ENCODE measurements around the gene UQCC2.
A peak's percentile ranks its signal among the peaks of the same experiment; 100 is the strongest.

The UQCC2 gene

GRCh38 chr6:33719326-33719987, 8.0 kb upstream of the UQCC2 start:
- no peak overlapping the region for H2AFZ ChIP-seq (ENCODE audit: low read depth, low read length)

GRCh38 chr6:33718713-33719112, 7.2 kb upstream of the UQCC2 start:
- Histone ChIP-seq H2BK5ac (ENCODE audit: low read depth, low read length, poor library complexity, severe bottlenecking) (no peak overlapping the region), H3K18ac (ENCODE audit: low read depth in 1 of 2, low read length in 2 of 2) (no peak overlapping the region), H3K4me3 (ENCODE audit: insufficient read depth in 1 of 2, low read depth in 1 of 2, low read length in 2 of 2) (no peak overlapping the region), H3K79me1 (replicated peaks; ENCODE audit: low read length, poor library complexity, severe bottlenecking) (no peaks in the 10 kb centered on the region), H3K27ac (ENCODE audit: low read length, poor library complexity, severe bottlenecking) (no peak overlapping the region), H2BK15ac (ENCODE audit: low read depth, poor library complexity, severe bottlenecking) (no peak overlapping the region), H3K27me3 (ENCODE audit: control insufficient read depth in 1 of 2, insufficient read depth in 1 of 2, low read length in 2 of 2) (peaks cover 8 to 45% of the 10 kb centered on the region in 2 experiments), H3K4me1 (ENCODE audit: control insufficient read depth, insufficient read depth, low read depth, low read length) (no peaks in the 10 kb centered on the region), H3K9me3 (ENCODE audit: control insufficient read depth, low read length) (no peaks in the 10 kb centered on the region), H2AFZ (ENCODE audit: low read depth, low read length) (no peak overlapping the region), H3K9ac (ENCODE audit: low read length) (no peak overlapping the region), H3K4me2 (ENCODE audit: low read length, poor library complexity, severe bottlenecking) (no peak overlapping the region), H2AK5ac (ENCODE audit: low read length, severe bottlenecking) (no peak overlapping the region), H2BK12ac (ENCODE audit: low read length in 2 of 2) (no peak overlapping the region), H2BK120ac (ENCODE audit: low read depth, low read length) (no peak overlapping the region), H3K4ac (ENCODE audit: low read depth in 1 of 2, low read length in 2 of 2) (no peak overlapping the region), H3K14ac (ENCODE audit: low read length in 2 of 2) (no peak overlapping the region), H3K23ac (ENCODE audit: low read length in 2 of 2) (no peak overlapping the region), H4K91ac (ENCODE audit: low read length) (no peak overlapping the region), H4K8ac (ENCODE audit: low read length) (no peak overlapping the region), H3K36me3 (ENCODE audit: control insufficient read depth in 1 of 2, insufficient read depth in 2 of 2, low read depth in 1 of 2, low read length in 2 of 2) (peaks cover 0 to 5% of the 10 kb centered on the region in 2 experiments)
- no CpG with 5 or more reads among the region's 2 CpGs for WGBS
- DNase-seq, result no peak

More at GRCh38 chr6:33719326-33719987, 8.0 kb upstream of the UQCC2 start:
- H4K91ac ChIP-seq (ENCODE audit: low read length), result no peak overlapping the region
- no peak overlapping the region for H3K4ac ChIP-seq (ENCODE audit: low read depth in 1 of 2, low read length in 2 of 2)
- no peak overlapping the region for H3K4me2 ChIP-seq (ENCODE audit: low read length, poor library complexity, severe bottlenecking)
- H4K8ac ChIP-seq (ENCODE audit: low read length), result no peak overlapping the region
- H3K9ac ChIP-seq (ENCODE audit: low read length), result no peak overlapping the region
- no peaks in the 10 kb centered on the region for H3K79me1 ChIP-seq (replicated peaks; ENCODE audit: low read length, poor library complexity, severe bottlenecking)
- DNase-seq, result no peak
- peaks cover 8 to 52% of the 10 kb centered on the region in 2 experiments for H3K27me3 ChIP-seq (ENCODE audit: control insufficient read depth in 1 of 2, insufficient read depth in 1 of 2, low read length in 2 of 2)
- no peaks in the 10 kb centered on the region for H3K4me1 ChIP-seq (ENCODE audit: control insufficient read depth, insufficient read depth, low read depth, low read length)
- no peaks in the 10 kb centered on the region for H3K9me3 ChIP-seq (ENCODE audit: control insufficient read depth, low read length)
- no peak overlapping the region for H3K27ac ChIP-seq (ENCODE audit: low read length, poor library complexity, severe bottlenecking)
- H3K36me3 ChIP-seq (ENCODE audit: control insufficient read depth in 1 of 2, insufficient read depth in 2 of 2, low read depth in 1 of 2, low read length in 2 of 2), result peaks cover 0 to 6% of the 10 kb centered on the region in 2 experiments
- H2BK15ac ChIP-seq (ENCODE audit: low read depth, poor library complexity, severe bottlenecking), result no peak overlapping the region
- H3K4me3 ChIP-seq (ENCODE audit: insufficient read depth in 1 of 2, low read depth in 1 of 2, low read length in 2 of 2), result no peak overlapping the region
- no peak overlapping the region for H2BK5ac ChIP-seq (ENCODE audit: low read depth, low read length, poor library complexity, severe bottlenecking)
- no peak overlapping the region for H3K18ac ChIP-seq (ENCODE audit: low read depth in 1 of 2, low read length in 2 of 2)
- H2BK12ac ChIP-seq (ENCODE audit: low read length in 2 of 2), result no peak overlapping the region
- WGBS, result 82% methylated on average over 11 of the region's 11 CpGs
- no peak overlapping the region for H2AK5ac ChIP-seq (ENCODE audit: low read length, severe bottlenecking)
- H3K14ac ChIP-seq (ENCODE audit: low read length in 2 of 2), result no peak overlapping the region
- no peak overlapping the region for H3K23ac ChIP-seq (ENCODE audit: low read length in 2 of 2)
- no peak overlapping the region for H2BK120ac ChIP-seq (ENCODE audit: low read depth, low read length)

- Histone ChIP-seq H3K4ac (ENCODE audit: low read depth in 1 of 2, low read length in 2 of 2) (no peak overlapping the region), H2BK15ac (ENCODE audit: low read depth, poor library complexity, severe bottlenecking) (no peak overlapping the region), H3K36me3 (ENCODE audit: control insufficient read depth in 1 of 2, insufficient read depth in 2 of 2, low read depth in 1 of 2, low read length in 2 of 2) (peaks cover 0 to 3% of the 10 kb centered on the region in 2 experiments), H3K27ac (ENCODE audit: low read length, poor library complexity, severe bottlenecking) (no peak overlapping the region), H3K9me3 (ENCODE audit: control insufficient read depth, low read length) (no peaks in the 10 kb centered on the region), H3K4me1 (ENCODE audit: control insufficient read depth, insufficient read depth, low read depth, low read length) (no peaks in the 10 kb centered on the region), H4K8ac (ENCODE audit: low read length) (no peak overlapping the region), H3K18ac (ENCODE audit: low read depth in 1 of 2, low read length in 2 of 2) (no peak overlapping the region), H2AFZ (ENCODE audit: low read depth, low read length) (no peak overlapping the region), H2BK5ac (ENCODE audit: low read depth, low read length, poor library complexity, severe bottlenecking) (no peak overlapping the region), H2BK120ac (ENCODE audit: low read depth, low read length) (no peak overlapping the region), H3K9ac (ENCODE audit: low read length) (no peak overlapping the region), H2AK5ac (ENCODE audit: low read length, severe bottlenecking) (no peak overlapping the region), H3K27me3 (ENCODE audit: control insufficient read depth in 1 of 2, insufficient read depth in 1 of 2, low read length in 2 of 2) (peaks cover 8 to 38% of the 10 kb centered on the region in 2 experiments), H3K4me3 (ENCODE audit: insufficient read depth in 1 of 2, low read depth in 1 of 2, low read length in 2 of 2) (peak overlapping the region in 1 of 2 experiments; percentile 13), H3K14ac (ENCODE audit: low read length in 2 of 2) (no peak overlapping the region), H3K4me2 (ENCODE audit: low read length, poor library complexity, severe bottlenecking) (no peak overlapping the region), H3K23ac (ENCODE audit: low read length in 2 of 2) (no peak overlapping the region), H3K79me1 (replicated peaks; ENCODE audit: low read length, poor library complexity, severe bottlenecking) (no peaks in the 10 kb centered on the region), H2BK12ac (ENCODE audit: low read length in 2 of 2) (no peak overlapping the region), H4K91ac (ENCODE audit: low read length) (no peak overlapping the region)
- WGBS, result 86% methylated on average over 3 of the region's 6 CpGs
- no peak for DNase-seq
These were observed 6.5 kb upstream of the UQCC2 start for GRCh38 chr6:33717934-33718455.

GRCh38 chr6:33716890-33717632, 5.6 kb upstream of the UQCC2 start:
- Histone ChIP-seq H3K27me3 (ENCODE audit: control insufficient read depth in 1 of 2, insufficient read depth in 1 of 2, low read length in 2 of 2) (peaks cover 8 to 28% of the 10 kb centered on the region in 2 experiments), H3K14ac (ENCODE audit: low read length in 2 of 2) (no peak overlapping the region), H3K23ac (ENCODE audit: low read length in 2 of 2) (no peak overlapping the region), H2BK120ac (ENCODE audit: low read depth, low read length) (no peak overlapping the region), H4K8ac (ENCODE audit: low read length) (no peak overlapping the region), H3K4me1 (ENCODE audit: control insufficient read depth, insufficient read depth, low read depth, low read length) (no peaks in the 10 kb centered on the region), H3K9ac (ENCODE audit: low read length) (peak overlapping the region; percentile 15), H3K36me3 (ENCODE audit: control insufficient read depth in 1 of 2, insufficient read depth in 2 of 2, low read depth in 1 of 2, low read length in 2 of 2) (no peaks in the 10 kb centered on the region), H3K9me3 (ENCODE audit: control insufficient read depth, low read length) (no peaks in the 10 kb centered on the region), H3K4me2 (ENCODE audit: low read length, poor library complexity, severe bottlenecking) (no peak overlapping the region), H2AK5ac (ENCODE audit: low read length, severe bottlenecking) (no peak overlapping the region), H3K79me1 (replicated peaks; ENCODE audit: low read length, poor library complexity, severe bottlenecking) (no peaks in the 10 kb centered on the region), H4K91ac (ENCODE audit: low read length) (no peak overlapping the region), H2AFZ (ENCODE audit: low read depth, low read length) (no peak overlapping the region), H3K4me3 (ENCODE audit: insufficient read depth in 1 of 2, low read depth in 1 of 2, low read length in 2 of 2) (no peak overlapping the region), H2BK5ac (ENCODE audit: low read depth, low read length, poor library complexity, severe bottlenecking) (no peak overlapping the region), H3K27ac (ENCODE audit: low read length, poor library complexity, severe bottlenecking) (no peak overlapping the region), H3K18ac (ENCODE audit: low read depth in 1 of 2, low read length in 2 of 2) (no peak overlapping the region), H2BK15ac (ENCODE audit: low read depth, poor library complexity, severe bottlenecking) (no peak overlapping the region), H3K4ac (ENCODE audit: low read depth in 1 of 2, low read length in 2 of 2) (no peak overlapping the region), H2BK12ac (ENCODE audit: low read length in 2 of 2) (no peak overlapping the region)
- 90% methylated on average over 6 of the region's 8 CpGs for WGBS
- no peak for DNase-seq

Data from mesenchymal stem cell (in vitro differentiated cells and primary cell).